Transverse colon (tissue), 4 donors: Measurements from ENCODE around the gene ANAPC10. TPM values are rescaled to one million over a fixed set of nuclear protein-coding genes. Genes with fewer than 3 reads are reported as not detected.

Experiments used
- DNase-seq: peaks from one replicate; pipeline ENCODE4 v3.0.0-alpha.2; 2019
- H3K27ac ChIP-seq, 4 donors: fragments of 200-600 bp; sonication (generic); 2 replicates each; pipeline ENCODE4 v1.5.1; 2016 to 2018; ENCODE audit warnings: inconsistent platforms in 4 of 4
- H3K27me3 ChIP-seq: fragments of 200-600 bp; sonication (generic); 2 replicates; pipeline ENCODE4 v1.5.1; 2017; ENCODE audit warnings: inconsistent platforms
- H3K36me3 ChIP-seq, 4 donors: fragments of 200-600 bp; sonication (generic); 2 replicates each; pipeline ENCODE4 v1.5.1; 2017 to 2019; ENCODE audit warnings: inconsistent platforms in 4 of 4
- H3K4me1 ChIP-seq, 4 donors: fragments of 200-600 bp; sonication (generic); 2 replicates each; pipeline ENCODE4 v1.5.1; 2017 to 2020; ENCODE audit warnings: inconsistent platforms in 4 of 4
- H3K4me3 ChIP-seq, 4 donors: fragments of 200-600 bp; sonication (generic); 1 replicate in 1 of 4; 2 replicates in 3 of 4; pipeline versions ENCODE4 v1.5.1 to v1.6.1; 2017 to 2019; ENCODE audit warnings: inconsistent platforms in 4 of 4
- H3K9me3 ChIP-seq, 2 donors: fragments of 200-600 bp; sonication (generic); 2 replicates each; pipeline ENCODE4 v1.5.1; 2017 to 2019; ENCODE audit warnings: inconsistent platforms in 2 of 2
- EP300 ChIP-seq: sonication (generic); formaldehyde crosslinking; IDR thresholded peaks from one replicate; pipeline ENCODE4 v1.6.1; 2017; ENCODE audit warnings: antibody characterized with exemption, low read depth
- POLR2A ChIP-seq: fragments of 450-650 bp; IDR thresholded peaks from one replicate; pipeline ENCODE4 v1.6.1; 2016; ENCODE audit warnings: antibody characterized with exemption, mild to moderate bottlenecking, moderate library complexity
- POLR2AphosphoS5 ChIP-seq, 3 donors: sonication (generic); formaldehyde crosslinking; IDR thresholded peaks; one replicate each; pipeline ENCODE4 v1.6.1; 2016; ENCODE audit warnings: antibody characterized with exemption in 3 of 3
- WGBS, 2 donors: methylation state at CpG; one replicate each; pipeline ENCODE4 v1.1.5; 2018; ENCODE audit warnings: low coverage in 1 of 2; 5-methylcytosine and 5-hydroxymethylcytosine counted together
- in situ Hi-C, 4 donors: fragments of 200-750 bp; cut with MboI; loops; one replicate each; pipeline versions ENCODE4 v1.15.0 to v1.15.1; 2017; ENCODE audit warnings: low sequenced_read_pairs in 3 of 4, low pct_ligation_motif_present in 1 of 4, low pct_unique_long_range_greater_than_20kb in 1 of 4
- intact Hi-C: fragments of 100-400 bp; cut with DNase I; formaldehyde crosslinking; loops from one replicate; pipeline ENCODE4 v1.15.1; 2023; ENCODE audit warnings: low total_unique reads
- total RNA-seq, 4 donors: library from RNA; depleted of rRNA; stranded (reverse); fragments of >200 nt; gene quantifications; one replicate each; pipeline ENCODE4 v1.1.0, GENCODE V29; 2016
- TF ChIP-seq, protein P1 (sequence below), 5 experiments: fragments of 200-600 bp in 3 of 5; fragments of 450-650 bp in 2 of 5; sonication (generic) in 3 of 5; IDR thresholded peaks; 1 replicate in 2 of 5; 2 replicates in 3 of 5; pipeline ENCODE4 v1.5.1; 2016 to 2017; ENCODE audit warnings: antibody characterized with exemption in 5 of 5, inconsistent platforms in 3 of 5, mild to moderate bottlenecking in 2 of 5, moderate library complexity in 1 of 5

ANAPC10 gene
- total RNA-seq, 4 donors from 2014 or later = 7.5 to 24.8 (median 15.4) TPM

- no peak for TF ChIP-seq POLR2A
- TF ChIP-seq EP300 = no peak
- no peak for TF ChIP-seq POLR2AphosphoS5 (IDR thresholded peaks at IDR 0.05)
- TF ChIP-seq, protein P1, sequence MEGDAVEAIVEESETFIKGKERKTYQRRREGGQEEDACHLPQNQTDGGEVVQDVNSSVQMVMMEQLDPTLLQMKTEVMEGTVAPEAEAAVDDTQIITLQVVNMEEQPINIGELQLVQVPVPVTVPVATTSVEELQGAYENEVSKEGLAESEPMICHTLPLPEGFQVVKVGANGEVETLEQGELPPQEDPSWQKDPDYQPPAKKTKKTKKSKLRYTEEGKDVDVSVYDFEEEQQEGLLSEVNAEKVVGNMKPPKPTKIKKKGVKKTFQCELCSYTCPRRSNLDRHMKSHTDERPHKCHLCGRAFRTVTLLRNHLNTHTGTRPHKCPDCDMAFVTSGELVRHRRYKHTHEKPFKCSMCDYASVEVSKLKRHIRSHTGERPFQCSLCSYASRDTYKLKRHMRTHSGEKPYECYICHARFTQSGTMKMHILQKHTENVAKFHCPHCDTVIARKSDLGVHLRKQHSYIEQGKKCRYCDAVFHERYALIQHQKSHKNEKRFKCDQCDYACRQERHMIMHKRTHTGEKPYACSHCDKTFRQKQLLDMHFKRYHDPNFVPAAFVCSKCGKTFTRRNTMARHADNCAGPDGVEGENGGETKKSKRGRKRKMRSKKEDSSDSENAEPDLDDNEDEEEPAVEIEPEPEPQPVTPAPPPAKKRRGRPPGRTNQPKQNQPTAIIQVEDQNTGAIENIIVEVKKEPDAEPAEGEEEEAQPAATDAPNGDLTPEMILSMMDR (IDR thresholded peaks at IDR 0.05) = no peak
- intact Hi-C loops = no loop called here
- Histone ChIP-seq H3K9me3 (peaks cover 0 to 6% of the 10 kb centered on the region in 2 donors), H3K36me3 (peaks cover 0 to 37% (median 10%) of the 10 kb centered on the region in 4 donors), H3K4me1 (no peaks in the 10 kb centered on the region), H3K27me3 (no peaks in the 10 kb centered on the region), H3K4me3 (no peak overlapping the region), H3K27ac (no peak overlapping the region)
- 79 to 100% methylated on average over 1 of the region's 1 CpG for WGBS, 2 donors
- no peak for DNase-seq
- in situ Hi-C loops = no loop called here
Observed at GRCh38 chr4:145090380-145090779, 7.6 kb downstream of the ANAPC10 start.

GRCh38 chr4:145083891-145084605 lies 13.9 kb downstream of the ANAPC10 start:
- Histone ChIP-seq H3K4me1 (no peaks in the 10 kb centered on the region), H3K36me3 (peaks cover 0 to 18% (median 0%) of the 10 kb centered on the region in 4 donors), H3K4me3 (no peak overlapping the region), H3K27ac (no peak overlapping the region), H3K27me3 (no peaks in the 10 kb centered on the region), H3K9me3 (no peaks in the 10 kb centered on the region)
- in situ Hi-C loops (no loop called here), intact Hi-C loops (no loop called here)
- TF ChIP-seq POLR2A (no peak), POLR2AphosphoS5 (IDR thresholded peaks at IDR 0.05) (no peak), EP300 (no peak)
- TF ChIP-seq, protein P1 (IDR thresholded peaks at IDR 0.05) = no peak
- no peak for DNase-seq
- WGBS, 2 donors = 100% methylated on average over 1 of the region's 1 CpG

DNA sequence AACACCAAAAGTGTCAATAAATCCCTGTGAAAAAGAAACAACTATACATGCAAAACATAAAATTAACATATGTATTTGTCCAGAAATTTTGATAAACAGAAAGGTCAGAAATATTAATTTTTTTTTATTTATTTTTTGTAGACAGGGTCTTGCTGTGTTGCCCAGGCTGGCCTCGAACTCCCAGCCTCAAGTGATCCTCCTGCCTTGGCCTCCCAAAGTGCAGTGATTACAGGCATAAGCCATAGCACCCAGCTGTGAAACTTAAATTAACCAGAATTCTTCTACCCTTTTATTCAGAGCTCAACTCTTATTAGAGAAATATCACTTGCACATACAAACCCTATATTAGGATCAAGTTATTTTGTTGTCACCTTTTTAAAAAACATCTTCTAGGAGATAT lies 16.2 kb downstream of the ANAPC10 start:
- Histone ChIP-seq H3K27ac (no peak overlapping the region), H3K27me3 (no peaks in the 10 kb centered on the region), H3K9me3 (peaks cover 0 to 4% of the 10 kb centered on the region in 2 donors), H3K4me3 (no peak overlapping the region), H3K36me3 (peaks cover 0 to 19% (median 2%) of the 10 kb centered on the region in 4 donors), H3K4me1 (no peaks in the 10 kb centered on the region)
- DNase-seq = no peak
- TF ChIP-seq EP300 = no peak
- TF ChIP-seq POLR2A = no peak
- TF ChIP-seq, protein P1 (IDR thresholded peaks at IDR 0.05) = no peak
- TF ChIP-seq POLR2AphosphoS5 (IDR thresholded peaks at IDR 0.05) = no peak
- in situ Hi-C loops = no loop called here
- WGBS, 2 donors = 96% methylated on average over 1 of the region's 1 CpG; no CpG with 5 or more reads in 1 of the 2 donors
- intact Hi-C loops = no loop called here

- no peaks in the 10 kb centered on the region for H3K27me3 ChIP-seq
- intact Hi-C loops = no loop called here
- in situ Hi-C loops = no loop called here
- no peak for DNase-seq
- 89 to 90% methylated on average over 2 of the region's 2 CpGs for WGBS, 2 donors
- H3K36me3 ChIP-seq = peaks cover 0 to 14% (median 2%) of the 10 kb centered on the region in 4 donors
- no peaks in the 10 kb centered on the region for H3K4me1 ChIP-seq
- H3K4me3 ChIP-seq = no peak overlapping the region
- H3K27ac ChIP-seq = no peak overlapping the region
- TF ChIP-seq EP300 = no peak
- peaks cover 0 to 4% of the 10 kb centered on the region in 2 donors for H3K9me3 ChIP-seq
Observed at GRCh38 chr4:145076469-145076855, 21.5 kb downstream of the ANAPC10 start.
